Measurements from ENCODE around the gene NLGN4X.

The NLGN4X gene

GRCh38 chrX:6052111-6052745 is 176.4 kb downstream of the NLGN4X start:
- no peak for TF ChIP-seq CTCF (IDR thresholded peaks at IDR 0.05; ENCODE audit: low read depth, low read length)
- DNase-seq (ENCODE audit: extremely low read depth, low read depth): no peak

GRCh38 chrX:6049132-6049531 is 179.5 kb downstream of the NLGN4X start:
- TF ChIP-seq CTCF (IDR thresholded peaks at IDR 0.05; ENCODE audit: low read depth, low read length): no peak
- no peak for DNase-seq (ENCODE audit: extremely low read depth, low read depth)

- no peak for TF ChIP-seq CTCF (IDR thresholded peaks at IDR 0.05; ENCODE audit: low read depth, low read length)
- no peak for DNase-seq (ENCODE audit: extremely low read depth, low read depth)
Measured at GRCh38 chrX:6041630-6042029, 187.0 kb downstream of the NLGN4X start.

DNA sequence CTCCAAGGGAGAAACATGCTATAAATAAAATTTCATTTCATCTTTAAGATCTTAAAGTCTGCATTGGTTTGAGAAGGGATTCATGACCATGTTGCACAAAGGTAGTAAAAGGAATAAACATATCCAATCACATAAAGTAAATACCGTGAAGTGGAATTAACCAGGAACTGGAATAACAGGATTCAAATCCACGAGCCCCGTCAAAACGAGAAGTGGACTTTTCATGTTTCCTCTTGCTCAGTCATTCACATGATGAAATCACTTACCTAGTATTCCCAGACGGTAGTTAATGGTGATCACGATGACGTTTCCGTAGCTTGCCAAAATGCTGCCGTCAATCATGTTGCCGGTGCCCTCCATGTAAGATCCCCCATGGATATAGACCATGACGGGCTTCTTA is 199.7 kb downstream of the NLGN4X start:
- no peak for DNase-seq (ENCODE audit: extremely low read depth, low read depth)
- no peak for TF ChIP-seq CTCF (IDR thresholded peaks at IDR 0.05; ENCODE audit: low read depth, low read length)

GRCh38 chrX:6026980-6027379 is 201.7 kb downstream of the NLGN4X start:
- no peak for DNase-seq (ENCODE audit: extremely low read depth, low read depth)
- TF ChIP-seq CTCF (IDR thresholded peaks at IDR 0.05; ENCODE audit: low read depth, low read length): no peak

- no peak for TF ChIP-seq CTCF (IDR thresholded peaks at IDR 0.05; ENCODE audit: low read depth, low read length)
- no peak for DNase-seq (ENCODE audit: extremely low read depth, low read depth)
Measured at GRCh38 chrX:6026429-6026828, 202.2 kb downstream of the NLGN4X start.

GRCh38 chrX:6024204-6024603 is 204.5 kb downstream of the NLGN4X start:
- DNase-seq (ENCODE audit: extremely low read depth, low read depth): no peak
- no peak for TF ChIP-seq CTCF (IDR thresholded peaks at IDR 0.05; ENCODE audit: low read depth, low read length)
